Type B pancreatic cell (in vitro differentiated cells): Measurements from ENCODE around the gene PSMB3. TPM values are rescaled to one million over a fixed set of nuclear protein-coding genes. Genes with fewer than 3 reads are reported as not detected.
"Not testable (repeated sequence)": the region's sequence is repeated elsewhere in the genome, so short reads cannot be mapped to it uniquely, and the experiment has no call there.

ENCODE experiments used
- DNase-seq: peaks from one replicate; pipeline ENCODE4 v3.0.0; 2021; ENCODE audit warnings: mixed read lengths; ENCODE audit not compliant: unreplicated experiment; ENCODE audit errors: extremely low spot score
- H3K27ac Mint-ChIP-seq: 2 replicates; pipeline ENCODE4 v1.8.0; 2021; ENCODE audit warnings: mild to moderate bottlenecking, mixed read lengths
- H3K27me3 Mint-ChIP-seq: 2 replicates; pipeline ENCODE4 v1.8.0; 2021; ENCODE audit warnings: mixed read lengths
- H3K36me3 Mint-ChIP-seq: 2 replicates; pipeline ENCODE4 v1.8.0; 2021; ENCODE audit warnings: mixed read lengths
- H3K4me1 Mint-ChIP-seq: one replicate; pipeline ENCODE4 v1.8.0; 2021; ENCODE audit warnings: mixed read lengths; ENCODE audit not compliant: unreplicated experiment
- H3K4me3 Mint-ChIP-seq: 2 replicates; pipeline ENCODE4 v1.8.0; 2021; ENCODE audit warnings: mild to moderate bottlenecking, mixed read lengths
- H3K9me3 Mint-ChIP-seq: 2 replicates; pipeline ENCODE4 v1.8.0; 2021; ENCODE audit warnings: mixed read lengths
- CTCF ChIP-seq: fragments of 200-600 bp; sonication (generic); conservative IDR thresholded peaks from 2 replicates; pipeline ENCODE4 v1.5.0; 2021; ENCODE audit warnings: antibody characterized with exemption, mild to moderate bottlenecking
- total RNA-seq: library from RNA; stranded (reverse); gene quantifications from 2 replicates; pipeline ENCODE4 v1.2.1, GENCODE V29; 2021; ENCODE audit warnings: low replicate concordance

Gene PSMB3
- total RNA-seq, 1 donor from 2014 or later, result 149 TPM

- H3K27me3 Mint-ChIP-seq, result no peaks in the 10 kb centered on the region
- no peak for TF ChIP-seq CTCF
- H3K9me3 Mint-ChIP-seq, result no peaks in the 10 kb centered on the region
- DNase-seq, result no peak
- peak overlapping the region; percentile 47 for H3K4me3 Mint-ChIP-seq
- H3K36me3 Mint-ChIP-seq, result peaks cover 20% of the 10 kb centered on the region
- peak overlapping the region; percentile 72 for H3K27ac Mint-ChIP-seq
- peaks cover 24% of the 10 kb centered on the region for H3K4me1 Mint-ChIP-seq
These were observed 36.6 kb downstream of the PSMB3 start for GRCh38 chr17:38789185-38789584.

GRCh38 chr17:38790148-38790707, 37.7 kb downstream of the PSMB3 start:
- Mint-ChIP-seq H3K36me3 (peaks cover 23% of the 10 kb centered on the region), H3K4me1 (peaks cover 26% of the 10 kb centered on the region)
- not testable (repeated sequence) for H3K4me3 Mint-ChIP-seq, DNase-seq, H3K27me3 Mint-ChIP-seq, H3K27ac Mint-ChIP-seq, H3K9me3 Mint-ChIP-seq

GRCh38 chr17:38791162-38791561, 38.6 kb downstream of the PSMB3 start:
- H3K4me1 Mint-ChIP-seq, result peaks cover 26% of the 10 kb centered on the region
- no peaks in the 10 kb centered on the region for H3K9me3 Mint-ChIP-seq
- H3K27me3 Mint-ChIP-seq, result no peaks in the 10 kb centered on the region
- no peak overlapping the region for H3K27ac Mint-ChIP-seq
- DNase-seq, result no peak
- H3K4me3 Mint-ChIP-seq, result no peak overlapping the region
- peaks cover 23% of the 10 kb centered on the region for H3K36me3 Mint-ChIP-seq
- no peak for TF ChIP-seq CTCF

- Mint-ChIP-seq H3K4me3 (no peak overlapping the region), H3K9me3 (no peaks in the 10 kb centered on the region), H3K27me3 (no peaks in the 10 kb centered on the region), H3K27ac (no peak overlapping the region), H3K36me3 (peaks cover 34% of the 10 kb centered on the region), H3K4me1 (peaks cover 47% of the 10 kb centered on the region)
- no peak for TF ChIP-seq CTCF
- DNase-seq, result no peak
These were observed 41.7 kb downstream of the PSMB3 start for GRCh38 chr17:38794221-38794620.

- peaks cover 30% of the 10 kb centered on the region for H3K4me1 Mint-ChIP-seq
- no peaks in the 10 kb centered on the region for H3K9me3 Mint-ChIP-seq
- H3K4me3 Mint-ChIP-seq, result peak overlapping the region; percentile 96
- no peak for DNase-seq
- no peaks in the 10 kb centered on the region for H3K27me3 Mint-ChIP-seq
- TF ChIP-seq CTCF, result no peak
- peak overlapping the region; percentile 46 for H3K27ac Mint-ChIP-seq
- H3K36me3 Mint-ChIP-seq, result peaks cover 34% of the 10 kb centered on the region
These were observed 44.1 kb downstream of the PSMB3 start for GRCh38 chr17:38796451-38797157.

- Mint-ChIP-seq H3K36me3 (peaks cover 38% of the 10 kb centered on the region), H3K4me1 (peaks cover 30% of the 10 kb centered on the region), H3K9me3 (no peaks in the 10 kb centered on the region), H3K27me3 (no peaks in the 10 kb centered on the region), H3K4me3 (peak overlapping the region; percentile 96), H3K27ac (peak overlapping the region; percentile 46)
- no peak for TF ChIP-seq CTCF
- no peak for DNase-seq
These were observed 44.6 kb downstream of the PSMB3 start for GRCh38 chr17:38797158-38797490.
